ENCODE results near the gene PDE6H. TPM values are rescaled to one million over a fixed set of nuclear protein-coding genes. Genes with fewer than 3 reads are reported as not detected.

PDE6H gene
- total RNA-seq, 1 experiment from 2014 or later: not detected

- TF ChIP-seq EZH2 (IDR thresholded peaks at IDR 0.05; ENCODE audit: borderline replicate concordance, low read depth, low read length, poor library complexity, severe bottlenecking) (no peak), CTCF (conservative IDR thresholded peaks at IDR 0.05; ENCODE audit: low read depth, low read length) (no peak)
- H3K4me3 ChIP-seq (ENCODE audit: low read depth, low read length, poor library complexity, severe bottlenecking): no peak overlapping the region
- no TSS peak for BruUV-seq (replicated peaks)
- peaks cover 44% of the 10 kb centered on the region for H3K4me1 ChIP-seq (ENCODE audit: insufficient read depth, low read length, poor library complexity, severe bottlenecking)
- ChIA-PET CTCF (no interaction called here), POLR2A (ENCODE audit: low non-redundant PET) (no interaction called here)
- no peak overlapping the region for H3K27ac ChIP-seq (ENCODE audit: low read depth, low read length, poor library complexity, severe bottlenecking)
- no peaks in the 10 kb centered on the region for H3K27me3 ChIP-seq (replicated peaks; ENCODE audit: insufficient read depth, low read depth, low read length, poor library complexity)
- H3K9me3 ChIP-seq (ENCODE audit: low read depth, low read length, poor library complexity, severe bottlenecking): no peaks in the 10 kb centered on the region
- DNase-seq (ENCODE audit: low spot score): no peak
- intact Hi-C loops (cut with micrococcal nuclease; ENCODE audit: unreplicated experiment): no loop called here
- peaks cover 5% of the 10 kb centered on the region for H3K36me3 ChIP-seq (ENCODE audit: insufficient read depth, low read length, poor library complexity, severe bottlenecking)
These were observed 19.1 kb upstream of the PDE6H start for GRCh38 chr12:14953752-14954151.

GRCh38 chr12:14954269-14954668 is 18.6 kb upstream of the PDE6H start:
- ChIA-PET CTCF (no interaction called here), POLR2A (ENCODE audit: low non-redundant PET) (no interaction called here)
- no TSS peak for BruUV-seq (replicated peaks)
- H3K36me3 ChIP-seq (ENCODE audit: insufficient read depth, low read length, poor library complexity, severe bottlenecking): peaks cover 5% of the 10 kb centered on the region
- no peak for DNase-seq (ENCODE audit: low spot score)
- H3K27me3 ChIP-seq (replicated peaks; ENCODE audit: insufficient read depth, low read depth, low read length, poor library complexity): no peaks in the 10 kb centered on the region
- no peaks in the 10 kb centered on the region for H3K9me3 ChIP-seq (ENCODE audit: low read depth, low read length, poor library complexity, severe bottlenecking)
- intact Hi-C loops (cut with micrococcal nuclease; ENCODE audit: unreplicated experiment): no loop called here
- H3K4me3 ChIP-seq (ENCODE audit: low read depth, low read length, poor library complexity, severe bottlenecking): no peak overlapping the region
- no peak overlapping the region for H3K27ac ChIP-seq (ENCODE audit: low read depth, low read length, poor library complexity, severe bottlenecking)
- peaks cover 39% of the 10 kb centered on the region for H3K4me1 ChIP-seq (ENCODE audit: insufficient read depth, low read length, poor library complexity, severe bottlenecking)
- TF ChIP-seq EZH2 (IDR thresholded peaks at IDR 0.05; ENCODE audit: borderline replicate concordance, low read depth, low read length, poor library complexity, severe bottlenecking) (no peak), CTCF (conservative IDR thresholded peaks at IDR 0.05; ENCODE audit: low read depth, low read length) (no peak)

GRCh38 chr12:14956024-14956891 is 16.6 kb upstream of the PDE6H start:
- Histone ChIP-seq H3K4me3 (ENCODE audit: low read depth, low read length, poor library complexity, severe bottlenecking) (no peak overlapping the region), H3K27me3 (replicated peaks; ENCODE audit: insufficient read depth, low read depth, low read length, poor library complexity) (no peaks in the 10 kb centered on the region), H3K27ac (ENCODE audit: low read depth, low read length, poor library complexity, severe bottlenecking) (no peak overlapping the region), H3K4me1 (ENCODE audit: insufficient read depth, low read length, poor library complexity, severe bottlenecking) (peaks cover 52% of the 10 kb centered on the region), H3K9me3 (ENCODE audit: low read depth, low read length, poor library complexity, severe bottlenecking) (no peaks in the 10 kb centered on the region), H3K36me3 (ENCODE audit: insufficient read depth, low read length, poor library complexity, severe bottlenecking) (no peaks in the 10 kb centered on the region)
- intact Hi-C loops (cut with micrococcal nuclease; ENCODE audit: unreplicated experiment): no loop called here
- no peak for TF ChIP-seq EZH2 (IDR thresholded peaks at IDR 0.05; ENCODE audit: borderline replicate concordance, low read depth, low read length, poor library complexity, severe bottlenecking)
- no peak for TF ChIP-seq CTCF (conservative IDR thresholded peaks at IDR 0.05; ENCODE audit: low read depth, low read length)
- DNase-seq (ENCODE audit: low spot score): no peak
- CTCF ChIA-PET: no interaction called here
- POLR2A ChIA-PET (ENCODE audit: low non-redundant PET): no interaction called here
- no TSS peak for BruUV-seq (replicated peaks)

All from A673 (cell line).